Right lobe of liver (tissue), 6 donors: Measurements from ENCODE around the gene LGMN. TPM values are rescaled to one million over a fixed set of nuclear protein-coding genes. Genes with fewer than 3 reads are reported as not detected.

Source experiments
- ATAC-seq, 4 donors: fragments of 200-7000 bp; cut with Tn5 transposase; one replicate each; pipeline ENCODE4 v1.9.1; 2020; ENCODE audit warnings: mild to moderate bottlenecking in 4 of 4, moderate library complexity in 4 of 4
- DNase-seq, 3 donors: peaks; one replicate each; pipeline ENCODE4 v3.0.0-alpha.2; 2020
- H3K27ac ChIP-seq, 3 donors: fragments of 200-600 bp; one replicate each; pipeline ENCODE4 v1.8.0; 2022
- H3K27me3 ChIP-seq, 2 donors: fragments of 200-600 bp; one replicate each; pipeline ENCODE4 v1.8.0; 2022
- H3K36me3 ChIP-seq, 4 donors: fragments of 200-600 bp; sonication (generic) in 1 of 4; one replicate each; pipeline versions ENCODE4 v1.5.1 to v1.8.0; 2017 to 2022; ENCODE audit warnings: control low read depth in 1 of 4
- H3K4me1 ChIP-seq, 4 donors: fragments of 200-600 bp; sonication (generic) in 1 of 4; one replicate each; pipeline versions ENCODE4 v1.5.1 to v1.8.0; 2017 to 2022; ENCODE audit warnings: control low read depth in 1 of 4
- H3K4me3 ChIP-seq, 3 donors: fragments of 200-600 bp; one replicate each; pipeline ENCODE4 v1.8.0; 2022
- H3K9me3 ChIP-seq, 4 donors: fragments of 200-600 bp; sonication (generic) in 1 of 4; one replicate each; pipeline versions ENCODE4 v1.5.1 to v1.8.0; 2017 to 2022; ENCODE audit warnings: control low read depth in 1 of 4
- POLR2A ChIP-seq: fragments of 450-650 bp; IDR thresholded peaks from one replicate; pipeline ENCODE4 v1.6.1; 2017; ENCODE audit warnings: antibody characterized with exemption, mild to moderate bottlenecking
- WGBS: methylation state at CpG from one replicate; pipeline ENCODE4 v1.1.6; 2018; ENCODE audit warnings: low coverage, low lambda C conversion rate; ENCODE audit not compliant: insufficient coverage; ENCODE audit errors: missing lambda C conversion rate; 5-methylcytosine and 5-hydroxymethylcytosine counted together
- intact Hi-C, 2 donors: fragments of 100-400 bp; cut with DNase I; formaldehyde crosslinking; loops; one replicate each; pipeline versions ENCODE4 v1.11.2 to v1.14.1; 2022
- total RNA-seq, 6 experiments: library from RNA; depleted of rRNA in 2 of 6; stranded (reverse); fragments of >200 nt in 2 of 6; fragmentation: NEBNext Ultra II Directional in 3 of 6; extraction: Animal tissue kit (Norgen Biotek cat#: 25700) in 3 of 6; gene quantifications; one replicate each; pipeline versions ENCODE4 v1.1.0 to v1.2.4, GENCODE V29; 2016 to 2023
- TF ChIP-seq, protein P1 (sequence below), 4 donors: fragments of 200-600 bp in 3 of 4; fragments of 450-650 bp in 1 of 4; IDR thresholded peaks; one replicate each; pipeline versions ENCODE4 v1.5.1 to v1.8.0; 2016 to 2022; ENCODE audit warnings: antibody characterized with exemption in 4 of 4, mild to moderate bottlenecking in 2 of 4
- donor health status: DM: no; HTN: yes; CAD: no.
- donor health status: DM: no; HTN: no; CAD: no.
- donor health status: DM: no; HTN: no; CAD: no.
- donor health status: DM: no; HTN: yes; CAD: no.
- donor health status: DM: no; HTN: yes; CAD: no.

Gene LGMN
- total RNA-seq, 6 experiments from 2014 or later, result 39.6 to 111 (median 49.3) TPM

DNA sequence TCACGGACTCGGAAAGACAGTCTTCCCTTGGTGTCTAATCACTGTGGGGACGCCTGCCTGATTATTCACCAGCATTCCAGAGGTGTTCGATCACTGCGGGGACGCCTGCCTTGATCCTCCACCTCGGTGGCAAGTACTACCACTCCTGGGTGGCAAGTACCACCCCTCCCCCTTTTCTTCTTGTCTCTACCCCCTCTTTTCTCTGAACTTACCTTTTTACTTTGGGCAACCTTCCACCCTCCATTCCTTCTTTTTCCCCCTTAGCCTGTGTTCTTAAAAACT is 12.0 kb upstream of the LGMN start:
- TF ChIP-seq, protein P1, sequence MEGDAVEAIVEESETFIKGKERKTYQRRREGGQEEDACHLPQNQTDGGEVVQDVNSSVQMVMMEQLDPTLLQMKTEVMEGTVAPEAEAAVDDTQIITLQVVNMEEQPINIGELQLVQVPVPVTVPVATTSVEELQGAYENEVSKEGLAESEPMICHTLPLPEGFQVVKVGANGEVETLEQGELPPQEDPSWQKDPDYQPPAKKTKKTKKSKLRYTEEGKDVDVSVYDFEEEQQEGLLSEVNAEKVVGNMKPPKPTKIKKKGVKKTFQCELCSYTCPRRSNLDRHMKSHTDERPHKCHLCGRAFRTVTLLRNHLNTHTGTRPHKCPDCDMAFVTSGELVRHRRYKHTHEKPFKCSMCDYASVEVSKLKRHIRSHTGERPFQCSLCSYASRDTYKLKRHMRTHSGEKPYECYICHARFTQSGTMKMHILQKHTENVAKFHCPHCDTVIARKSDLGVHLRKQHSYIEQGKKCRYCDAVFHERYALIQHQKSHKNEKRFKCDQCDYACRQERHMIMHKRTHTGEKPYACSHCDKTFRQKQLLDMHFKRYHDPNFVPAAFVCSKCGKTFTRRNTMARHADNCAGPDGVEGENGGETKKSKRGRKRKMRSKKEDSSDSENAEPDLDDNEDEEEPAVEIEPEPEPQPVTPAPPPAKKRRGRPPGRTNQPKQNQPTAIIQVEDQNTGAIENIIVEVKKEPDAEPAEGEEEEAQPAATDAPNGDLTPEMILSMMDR (IDR thresholded peaks at IDR 0.05), result no peak
- no peak for TF ChIP-seq POLR2A
- WGBS, result 72% methylated on average over 7 of the region's 7 CpGs

DNA sequence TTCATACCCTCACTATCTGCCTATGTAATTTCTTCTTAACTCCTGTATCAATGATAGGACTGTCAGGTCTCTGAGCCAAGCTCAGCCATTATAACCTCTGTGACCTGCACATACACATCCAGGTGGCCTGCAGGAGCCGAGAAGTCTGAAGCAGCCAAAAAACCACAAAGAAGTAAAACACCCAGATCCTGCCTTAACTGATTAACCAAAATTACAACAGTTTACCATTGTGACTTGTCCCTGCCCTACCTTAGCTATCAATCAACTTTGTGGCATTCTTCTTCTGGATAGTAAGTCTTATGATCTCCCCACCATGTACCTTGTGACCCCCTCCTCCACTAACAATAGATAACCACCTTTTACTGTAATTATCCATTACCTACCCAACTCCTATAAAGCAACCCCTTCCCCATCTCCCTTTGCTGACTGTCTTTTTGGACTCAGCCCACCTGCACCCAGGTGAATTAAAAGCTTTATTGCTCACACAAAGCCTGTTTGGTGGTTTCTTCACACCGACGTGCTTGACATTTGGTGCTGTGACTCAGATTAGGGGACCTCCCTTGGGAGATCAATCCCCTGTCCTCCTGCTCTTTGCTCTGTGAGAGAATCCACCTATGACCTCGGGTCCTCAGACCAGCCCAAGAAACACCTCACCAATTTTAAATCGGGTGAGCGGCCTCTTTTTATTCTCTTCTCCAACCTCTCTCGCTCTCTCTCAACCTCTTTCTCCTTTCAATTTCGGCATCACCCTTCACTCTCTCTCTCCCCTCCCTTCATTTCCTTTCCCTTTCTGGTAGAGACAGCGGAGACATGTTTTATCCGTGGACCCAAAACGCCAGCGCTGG is 11.5 kb upstream of the LGMN start:
- no peak overlapping the region for H3K4me3 ChIP-seq
- no peaks in the 10 kb centered on the region for H3K9me3 ChIP-seq
- intact Hi-C loops, result no loop called here
- H3K36me3 ChIP-seq, result no peaks in the 10 kb centered on the region
- WGBS, result 66% methylated on average over 12 of the region's 12 CpGs
- no peak overlapping the region for H3K27ac ChIP-seq
- no peak for ATAC-seq
- no peaks in the 10 kb centered on the region for H3K4me1 ChIP-seq
- no peak for DNase-seq
- TF ChIP-seq, protein P1 (IDR thresholded peaks at IDR 0.05), result no peak
- TF ChIP-seq POLR2A, result no peak
- no peaks in the 10 kb centered on the region for H3K27me3 ChIP-seq

More for the DNA sequence above, 12.0 kb upstream of the LGMN start:
- Histone ChIP-seq H3K9me3 (no peaks in the 10 kb centered on the region), H3K27me3 (no peaks in the 10 kb centered on the region), H3K4me1 (no peaks in the 10 kb centered on the region), H3K27ac (no peak overlapping the region), H3K4me3 (no peak overlapping the region), H3K36me3 (no peaks in the 10 kb centered on the region)
- DNase-seq (no peak), ATAC-seq (no peak)
- intact Hi-C loops, result no loop called here

DNA sequence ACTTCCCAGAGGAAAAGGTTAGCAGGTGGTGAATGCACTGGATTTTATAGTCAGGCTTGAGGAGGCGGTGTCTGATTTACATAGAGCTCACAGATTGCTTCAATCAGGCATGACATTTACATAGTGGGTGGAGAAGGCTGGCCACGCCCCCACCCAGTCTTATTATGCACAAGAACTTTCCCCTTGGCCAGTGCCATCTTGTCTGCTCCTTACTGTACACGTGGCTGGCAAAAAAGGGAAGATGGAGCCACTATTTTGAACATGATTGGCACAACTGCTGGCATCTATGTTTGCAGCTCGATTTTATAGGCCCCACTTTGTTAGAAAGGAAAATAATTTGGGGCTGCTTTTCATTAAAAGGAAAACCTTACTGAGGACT is 10.9 kb upstream of the LGMN start:
- Histone ChIP-seq H3K4me1 (no peaks in the 10 kb centered on the region), H3K27ac (no peak overlapping the region), H3K4me3 (no peak overlapping the region), H3K27me3 (no peaks in the 10 kb centered on the region), H3K9me3 (no peaks in the 10 kb centered on the region), H3K36me3 (no peaks in the 10 kb centered on the region)
- DNase-seq (no peak), ATAC-seq (no peak)
- intact Hi-C loops, result no loop called here
- TF ChIP-seq POLR2A, result no peak
- TF ChIP-seq, protein P1 (IDR thresholded peaks at IDR 0.05), result no peak
- 73% methylated on average over 4 of the region's 4 CpGs for WGBS

DNA sequence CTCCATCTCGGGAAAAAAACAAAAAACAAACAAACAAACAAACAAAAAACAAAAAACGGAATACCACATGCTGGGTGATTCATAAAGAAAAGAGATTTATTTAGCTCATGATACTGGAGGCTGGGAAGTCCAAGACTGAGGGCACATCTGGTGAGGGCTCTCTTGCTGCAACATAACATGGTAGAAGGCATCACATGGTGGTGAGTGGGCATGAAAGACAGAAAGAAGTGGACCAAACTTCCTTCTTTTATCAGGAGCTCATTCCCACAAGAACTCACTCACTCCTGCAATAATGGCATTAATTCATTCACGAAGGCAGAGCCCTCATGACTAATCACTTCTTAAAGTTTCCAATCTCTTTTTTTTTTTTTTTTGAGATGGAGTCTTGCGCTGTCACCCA is 8.0 kb upstream of the LGMN start:
- TF ChIP-seq POLR2A, result no peak
- TF ChIP-seq, protein P1 (IDR thresholded peaks at IDR 0.05), result no peak
- WGBS, result 68% methylated on average over 4 of the region's 4 CpGs
- Histone ChIP-seq H3K4me3 (no peak overlapping the region), H3K9me3 (no peaks in the 10 kb centered on the region), H3K4me1 (peaks cover 0 to 3% (median 0%) of the 10 kb centered on the region in 4 donors), H3K36me3 (no peaks in the 10 kb centered on the region), H3K27ac (no peak overlapping the region), H3K27me3 (no peaks in the 10 kb centered on the region)
- no peak for DNase-seq
- ATAC-seq, result no peak
- intact Hi-C loops, result no loop called here
